ENCODE results near the gene SH3PXD2B.
"Not testable (repeated sequence)": the region's sequence is repeated elsewhere in the genome, so short reads cannot be mapped to it uniquely, and the experiment has no call there.

SH3PXD2B gene

GRCh38 chr5:172294831-172295230 lies 159.5 kb downstream of the SH3PXD2B start:
- DNase-seq (ENCODE audit: low read depth): no peak

- no peak for DNase-seq (ENCODE audit: low read depth)
Observed at GRCh38 chr5:172293745-172294342, 160.5 kb downstream of the SH3PXD2B start.

GRCh38 chr5:172293054-172293744 lies 161.1 kb downstream of the SH3PXD2B start:
- peak; percentile 2 for DNase-seq (ENCODE audit: low read depth)

- not testable (repeated sequence) for DNase-seq (ENCODE audit: low read depth)
Observed at GRCh38 chr5:172291837-172292236, 162.5 kb downstream of the SH3PXD2B start.

GRCh38 chr5:172288465-172288864 lies 165.9 kb downstream of the SH3PXD2B start:
- DNase-seq (ENCODE audit: low read depth): no peak

- not testable (repeated sequence) for DNase-seq (ENCODE audit: low read depth)
Observed at GRCh38 chr5:172287140-172287539, 167.2 kb downstream of the SH3PXD2B start.

GRCh38 chr5:172285226-172286143 lies 168.8 kb downstream of the SH3PXD2B start:
- no peak for DNase-seq (ENCODE audit: low read depth)

GRCh38 chr5:172284611-172284980 lies 169.7 kb downstream of the SH3PXD2B start:
- no peak for DNase-seq (ENCODE audit: low read depth)

GRCh38 chr5:172283862-172284610 lies 170.3 kb downstream of the SH3PXD2B start:
- peak; percentile 54 for DNase-seq (ENCODE audit: low read depth)

- DNase-seq (ENCODE audit: low read depth): peak; percentile 46
Observed at GRCh38 chr5:172283020-172283861, 171.1 kb downstream of the SH3PXD2B start, which contains the start of gene UBTD2. UBTD2 (minus strand) TSS chr5:172283764; CDS start chr5:172283665, 99 bp downstream.

GRCh38 chr5:172282272-172283019 lies 171.9 kb downstream of the SH3PXD2B start:
- DNase-seq (ENCODE audit: low read depth): no peak

GRCh38 chr5:172281346-172281745 lies 173.0 kb downstream of the SH3PXD2B start:
- no peak for DNase-seq (ENCODE audit: low read depth)

- DNase-seq (ENCODE audit: low read depth): no peak
Observed at GRCh38 chr5:172280929-172281328, 173.4 kb downstream of the SH3PXD2B start.

- DNase-seq (ENCODE audit: low read depth): no peak
Observed at GRCh38 chr5:172280317-172280716, 174.0 kb downstream of the SH3PXD2B start.

GRCh38 chr5:172278356-172278755 lies 176.0 kb downstream of the SH3PXD2B start:
- no peak for DNase-seq (ENCODE audit: low read depth)

GRCh38 chr5:172276214-172276613 lies 178.1 kb downstream of the SH3PXD2B start:
- no peak for DNase-seq (ENCODE audit: low read depth)

Measured in stimulated activated CD8-positive, alpha-beta memory T cell treated with anti-CD3 and anti-CD28 coated beads, Interleukin-15, amount 100 ng/mL, for 24 hours (primary cell).